ENCODE measurements around the gene IL2RG. TPM values are rescaled to one million over a fixed set of nuclear protein-coding genes. Genes with fewer than 3 reads are reported as not detected.

Gene IL2RG
- total RNA-seq, 1 donor from 2014 or later = 1.5 TPM

- Mint-ChIP-seq H3K4me3 (peak overlapping the region; percentile 6), H3K27ac (no peak overlapping the region), H3K27me3 (no peaks in the 10 kb centered on the region), H3K4me1 (ENCODE audit: unreplicated experiment) (peaks cover 25% of the 10 kb centered on the region), H3K9me3 (peaks cover 7% of the 10 kb centered on the region), H3K36me3 (no peaks in the 10 kb centered on the region)
- TF ChIP-seq, protein P1, sequence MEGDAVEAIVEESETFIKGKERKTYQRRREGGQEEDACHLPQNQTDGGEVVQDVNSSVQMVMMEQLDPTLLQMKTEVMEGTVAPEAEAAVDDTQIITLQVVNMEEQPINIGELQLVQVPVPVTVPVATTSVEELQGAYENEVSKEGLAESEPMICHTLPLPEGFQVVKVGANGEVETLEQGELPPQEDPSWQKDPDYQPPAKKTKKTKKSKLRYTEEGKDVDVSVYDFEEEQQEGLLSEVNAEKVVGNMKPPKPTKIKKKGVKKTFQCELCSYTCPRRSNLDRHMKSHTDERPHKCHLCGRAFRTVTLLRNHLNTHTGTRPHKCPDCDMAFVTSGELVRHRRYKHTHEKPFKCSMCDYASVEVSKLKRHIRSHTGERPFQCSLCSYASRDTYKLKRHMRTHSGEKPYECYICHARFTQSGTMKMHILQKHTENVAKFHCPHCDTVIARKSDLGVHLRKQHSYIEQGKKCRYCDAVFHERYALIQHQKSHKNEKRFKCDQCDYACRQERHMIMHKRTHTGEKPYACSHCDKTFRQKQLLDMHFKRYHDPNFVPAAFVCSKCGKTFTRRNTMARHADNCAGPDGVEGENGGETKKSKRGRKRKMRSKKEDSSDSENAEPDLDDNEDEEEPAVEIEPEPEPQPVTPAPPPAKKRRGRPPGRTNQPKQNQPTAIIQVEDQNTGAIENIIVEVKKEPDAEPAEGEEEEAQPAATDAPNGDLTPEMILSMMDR (conservative IDR thresholded peaks at IDR 0.05) = no peak
- DNase-seq (ENCODE audit: extremely low spot score, unreplicated experiment) = no peak
Observed at GRCh38 chrX:71107762-71108360, 3.5 kb downstream of the IL2RG start.

DNA sequence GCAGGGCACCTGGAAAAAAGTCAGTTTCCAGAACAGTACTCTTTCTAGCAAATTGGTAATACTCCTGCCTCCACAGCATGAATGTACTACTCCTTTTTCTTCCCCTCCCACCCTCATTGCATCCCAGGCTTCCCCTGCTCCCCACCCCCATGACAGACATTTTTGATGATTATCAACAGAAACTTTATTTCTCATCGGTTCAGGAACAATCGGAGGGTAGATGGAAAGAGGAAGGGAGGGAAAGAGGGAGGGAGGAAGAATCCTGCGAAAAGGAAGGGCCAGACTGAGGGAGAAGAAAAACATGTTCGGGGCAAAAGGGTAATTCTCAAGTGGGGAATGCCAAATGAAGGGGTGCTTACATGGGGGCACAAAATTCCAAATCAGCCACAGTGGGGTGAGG lies 4.1 kb downstream of the IL2RG start:
- Mint-ChIP-seq H3K4me1 (ENCODE audit: unreplicated experiment) (peaks cover 31% of the 10 kb centered on the region), H3K4me3 (no peak overlapping the region), H3K36me3 (no peaks in the 10 kb centered on the region), H3K27me3 (no peaks in the 10 kb centered on the region), H3K9me3 (peaks cover 6% of the 10 kb centered on the region), H3K27ac (no peak overlapping the region)
- TF ChIP-seq, protein P1 (conservative IDR thresholded peaks at IDR 0.05) = no peak
- no peak for DNase-seq (ENCODE audit: extremely low spot score, unreplicated experiment)

DNA sequence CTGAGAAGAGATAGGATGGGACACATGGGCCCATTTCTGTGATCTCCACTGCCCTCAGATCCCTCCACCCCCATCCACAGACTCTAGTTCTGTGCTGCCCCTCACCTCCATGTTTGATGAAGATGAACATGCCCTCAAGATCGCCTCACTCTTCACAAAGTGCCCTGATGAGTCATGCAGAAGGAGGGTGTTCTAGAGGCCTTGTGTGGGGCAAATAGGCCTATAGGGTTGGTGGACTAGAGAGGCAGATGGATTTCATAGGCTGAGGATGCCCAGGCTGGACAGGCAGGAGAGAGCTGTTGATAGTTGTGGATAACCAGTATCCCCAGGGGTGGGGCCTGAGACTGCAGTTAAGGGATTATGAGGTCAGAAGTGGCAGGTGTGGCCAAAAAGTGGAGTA lies 5.0 kb downstream of the IL2RG start, which contains the start of gene CXorf65:
Gene CXorf65 (minus strand): TSS at position 314 of the 400 bp plus-strand sequence. CDS start 184 bp downstream, at position 130.
- Mint-ChIP-seq H3K36me3 (no peaks in the 10 kb centered on the region), H3K9me3 (no peaks in the 10 kb centered on the region), H3K4me3 (no peak within 1 kb of the TSS), H3K27ac (no peak within 1 kb of the TSS), H3K27me3 (no peaks in the 10 kb centered on the region), H3K4me1 (ENCODE audit: unreplicated experiment) (peaks cover 31% of the 10 kb centered on the region)
- TF ChIP-seq, protein P1 (conservative IDR thresholded peaks at IDR 0.05) = no peak
- no peak for DNase-seq (ENCODE audit: extremely low spot score, unreplicated experiment)

DNA sequence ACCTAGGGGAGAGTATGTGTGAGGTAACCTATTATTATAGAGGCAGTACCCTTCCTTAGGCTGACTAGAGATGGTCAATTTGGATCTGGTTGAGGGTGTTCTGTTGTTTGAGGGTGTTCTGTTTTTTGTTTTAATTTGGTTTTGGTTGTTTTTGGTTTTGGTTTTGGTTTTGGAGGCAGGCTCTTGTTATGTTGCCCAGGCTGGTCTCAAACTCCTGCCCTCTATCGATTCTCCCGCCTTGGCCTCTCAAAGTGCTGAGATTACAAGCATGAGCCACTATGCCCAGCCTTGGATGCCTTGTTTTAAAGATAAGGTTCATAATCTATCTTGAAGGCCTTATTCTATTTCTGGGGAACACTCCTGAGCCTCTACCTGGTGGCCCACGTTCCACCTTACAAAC lies 5.7 kb downstream of the IL2RG start:
- Mint-ChIP-seq H3K27ac (no peak overlapping the region), H3K36me3 (no peaks in the 10 kb centered on the region), H3K27me3 (no peaks in the 10 kb centered on the region), H3K9me3 (no peaks in the 10 kb centered on the region), H3K4me1 (ENCODE audit: unreplicated experiment) (peaks cover 31% of the 10 kb centered on the region), H3K4me3 (no peak overlapping the region)
- DNase-seq (ENCODE audit: extremely low spot score, unreplicated experiment) = no peak
- TF ChIP-seq, protein P1 (conservative IDR thresholded peaks at IDR 0.05) = no peak

- TF ChIP-seq, protein P1 (conservative IDR thresholded peaks at IDR 0.05) = no peak
- H3K4me3 Mint-ChIP-seq = peak overlapping the region; percentile 67
- peaks cover 28% of the 10 kb centered on the region for H3K4me1 Mint-ChIP-seq (ENCODE audit: unreplicated experiment)
- peak overlapping the region; percentile 62 for H3K27ac Mint-ChIP-seq
- no peaks in the 10 kb centered on the region for H3K9me3 Mint-ChIP-seq
- no peak for DNase-seq (ENCODE audit: extremely low spot score, unreplicated experiment)
- H3K36me3 Mint-ChIP-seq = no peaks in the 10 kb centered on the region
- H3K27me3 Mint-ChIP-seq = no peaks in the 10 kb centered on the region
Observed at GRCh38 chrX:71103110-71103983, 8.0 kb downstream of the IL2RG start.
